Ammon's horn (tissue), 1 donor: ENCODE results near the gene PAX9.
"Not testable (repeated sequence)": the region's sequence is repeated elsewhere in the genome, so short reads cannot be mapped to it uniquely, and the experiment has no call there.

Experiments
- DNase-seq: peaks from one replicate; pipeline ENCODE4 v3.0.0-alpha.2; 2016; ENCODE audit warnings: low spot score

The PAX9 gene

GRCh38 chr14:36674659-36675058 lies 13.0 kb downstream of the PAX9 start:
- DNase-seq, result no peak

DNA sequence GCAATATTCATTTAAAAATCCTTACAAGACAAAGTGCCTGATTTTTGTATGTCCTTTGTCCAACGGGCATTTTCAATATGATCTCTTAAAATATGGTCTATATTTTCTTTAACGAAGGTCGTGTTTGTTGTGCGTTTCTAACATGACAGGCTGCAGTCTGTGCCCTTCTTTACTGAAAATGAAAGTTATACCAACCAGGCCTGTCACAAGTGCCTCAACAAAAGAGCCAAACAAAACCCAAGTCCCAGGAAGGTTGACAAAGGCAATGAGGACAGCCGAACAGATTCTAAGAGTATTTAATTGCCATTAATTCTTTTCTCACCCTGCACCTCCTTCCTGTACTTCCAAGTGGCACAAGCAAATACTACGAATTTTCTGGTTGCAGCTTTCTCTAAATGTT lies 13.9 kb downstream of the PAX9 start:
- no peak for DNase-seq

- DNase-seq, result no peak
Measured at GRCh38 chr14:36676236-36676635, 14.6 kb downstream of the PAX9 start.

- no peak for DNase-seq
Measured at GRCh38 chr14:36682338-36682737, 20.7 kb downstream of the PAX9 start.

- no peak for DNase-seq
Measured at GRCh38 chr14:36683083-36683724, 21.5 kb downstream of the PAX9 start.

DNA sequence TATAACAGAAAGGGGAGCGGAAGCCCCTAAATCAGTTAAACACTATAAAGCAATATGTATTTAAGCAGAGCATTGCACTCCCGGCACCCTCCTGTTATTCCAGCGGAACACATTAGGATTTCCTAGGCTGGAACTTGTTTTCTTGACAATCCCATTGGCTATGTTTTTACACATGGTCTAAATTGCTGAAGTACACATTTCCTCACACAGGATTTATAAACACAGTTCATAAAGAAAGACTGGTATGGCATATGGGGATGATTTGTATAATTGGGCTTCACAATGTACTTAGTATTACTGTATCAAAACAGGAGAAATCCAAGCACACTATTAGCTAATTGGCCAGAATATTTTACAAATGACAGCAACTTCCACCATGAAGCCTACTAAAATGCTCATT lies 23.3 kb downstream of the PAX9 start:
- no peak for DNase-seq

DNA sequence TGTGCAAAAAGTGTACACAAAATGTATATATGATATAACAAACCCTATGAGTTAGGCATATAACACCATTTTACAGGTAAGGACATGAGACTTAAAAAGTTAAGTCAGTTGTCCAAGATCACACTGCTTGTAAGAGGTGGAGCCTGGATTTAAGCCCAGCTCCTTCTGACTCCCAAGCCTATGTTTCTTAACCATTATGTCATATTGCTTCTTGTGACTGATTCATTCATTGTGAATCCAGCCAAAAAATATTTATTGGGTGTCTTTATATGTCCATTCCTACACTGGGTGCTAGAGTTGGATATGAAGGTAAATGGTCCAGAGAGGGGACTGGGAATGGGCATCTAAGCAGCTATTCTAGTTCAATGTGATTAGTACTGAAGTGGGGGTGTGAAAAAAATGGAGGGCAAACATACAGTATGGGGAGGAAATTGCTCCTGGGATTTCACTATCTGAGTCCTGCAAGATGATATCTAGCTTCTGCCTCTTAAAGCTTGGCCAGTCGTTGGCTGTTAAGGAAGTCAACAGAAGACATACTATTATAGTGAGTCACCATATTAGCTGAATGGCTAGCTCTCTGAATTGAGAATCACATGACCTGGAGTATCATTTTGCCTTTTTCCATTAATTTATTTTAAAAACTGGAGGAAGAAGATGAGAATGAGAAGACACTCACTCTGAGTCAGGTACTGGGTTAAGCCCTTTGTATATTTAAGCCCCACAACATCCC lies 28.8 kb downstream of the PAX9 start:
- no peak for DNase-seq

DNA sequence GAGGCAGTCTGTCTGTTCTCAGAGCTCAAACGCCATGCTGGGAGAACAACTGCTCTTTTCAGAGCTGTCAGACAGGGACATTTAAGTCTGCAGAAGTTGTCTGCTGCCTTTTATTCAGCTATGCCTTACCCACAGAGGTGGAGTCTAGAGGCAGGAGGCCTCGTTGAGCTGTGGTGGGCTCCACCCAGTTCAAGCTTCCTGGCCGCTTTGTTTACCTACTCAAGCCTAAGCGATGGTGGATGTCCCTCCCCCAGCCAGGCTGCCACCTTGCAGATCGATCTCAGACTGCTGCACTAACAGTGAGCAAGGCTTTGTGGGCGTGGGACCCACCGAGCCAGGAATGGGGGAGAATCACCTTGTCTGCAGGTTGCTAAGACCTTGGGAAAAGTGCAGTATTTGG lies 37.8 kb downstream of the PAX9 start:
- DNase-seq, result not testable (repeated sequence)

- no peak for DNase-seq
Measured at GRCh38 chr14:36700651-36701050, 39.0 kb downstream of the PAX9 start.

DNA sequence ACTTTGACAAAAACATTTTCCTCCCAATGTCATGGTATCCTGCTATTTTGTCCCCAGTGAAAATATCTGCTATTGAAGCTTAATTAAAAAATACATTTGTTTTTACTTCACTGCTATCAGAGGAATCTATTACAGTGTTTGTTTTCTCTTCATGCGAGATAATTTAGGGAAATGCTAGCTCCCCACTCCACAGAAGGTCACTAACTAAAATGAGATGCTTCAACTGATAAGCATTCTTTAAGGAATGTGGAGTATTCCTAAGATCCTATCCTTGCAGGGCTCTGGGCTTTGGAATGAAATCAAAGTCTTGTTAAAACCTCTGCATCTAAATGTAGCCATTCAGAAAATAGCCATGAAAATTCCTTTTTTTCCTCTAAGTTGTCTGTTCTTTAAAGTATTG lies 39.5 kb downstream of the PAX9 start:
- DNase-seq, result no peak

DNA sequence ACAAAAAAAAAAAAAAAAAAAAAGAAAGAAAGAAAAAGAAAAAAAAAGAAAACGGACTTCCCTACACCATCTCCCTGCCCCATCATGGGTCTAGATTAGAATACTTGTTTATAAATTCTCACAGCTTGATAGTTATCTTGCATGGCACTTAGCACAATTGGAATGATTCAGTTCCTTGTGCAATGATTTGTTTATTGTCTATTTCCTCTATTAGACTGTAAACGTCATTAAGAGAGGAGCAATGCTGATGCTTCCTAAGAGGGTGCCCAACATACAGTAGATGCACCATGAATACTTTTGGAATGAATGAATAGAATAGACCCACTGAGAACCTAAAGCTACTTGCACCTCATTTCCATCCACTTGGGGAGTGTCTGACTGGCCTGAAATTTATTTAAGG lies 40.8 kb downstream of the PAX9 start:
- no peak for DNase-seq

DNA sequence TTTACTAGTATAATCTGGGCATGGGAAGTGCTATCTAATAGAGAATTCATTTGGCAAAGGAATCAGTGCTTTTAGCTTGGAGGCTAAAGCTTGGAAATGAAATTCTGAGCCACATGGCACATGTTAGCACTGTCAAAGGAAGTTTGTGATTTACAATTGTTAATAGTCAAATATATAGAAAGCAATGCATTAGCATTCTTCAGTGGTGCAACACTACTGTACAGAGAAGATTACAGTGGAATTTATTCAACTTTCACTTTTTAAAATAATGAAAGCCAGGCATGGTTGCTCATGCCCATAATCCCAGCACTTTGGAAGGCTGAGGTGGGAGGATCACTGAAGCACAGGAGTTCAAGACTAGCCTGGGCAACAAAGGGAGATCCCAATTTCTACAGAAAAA lies 45.9 kb downstream of the PAX9 start:
- no peak for DNase-seq

DNA sequence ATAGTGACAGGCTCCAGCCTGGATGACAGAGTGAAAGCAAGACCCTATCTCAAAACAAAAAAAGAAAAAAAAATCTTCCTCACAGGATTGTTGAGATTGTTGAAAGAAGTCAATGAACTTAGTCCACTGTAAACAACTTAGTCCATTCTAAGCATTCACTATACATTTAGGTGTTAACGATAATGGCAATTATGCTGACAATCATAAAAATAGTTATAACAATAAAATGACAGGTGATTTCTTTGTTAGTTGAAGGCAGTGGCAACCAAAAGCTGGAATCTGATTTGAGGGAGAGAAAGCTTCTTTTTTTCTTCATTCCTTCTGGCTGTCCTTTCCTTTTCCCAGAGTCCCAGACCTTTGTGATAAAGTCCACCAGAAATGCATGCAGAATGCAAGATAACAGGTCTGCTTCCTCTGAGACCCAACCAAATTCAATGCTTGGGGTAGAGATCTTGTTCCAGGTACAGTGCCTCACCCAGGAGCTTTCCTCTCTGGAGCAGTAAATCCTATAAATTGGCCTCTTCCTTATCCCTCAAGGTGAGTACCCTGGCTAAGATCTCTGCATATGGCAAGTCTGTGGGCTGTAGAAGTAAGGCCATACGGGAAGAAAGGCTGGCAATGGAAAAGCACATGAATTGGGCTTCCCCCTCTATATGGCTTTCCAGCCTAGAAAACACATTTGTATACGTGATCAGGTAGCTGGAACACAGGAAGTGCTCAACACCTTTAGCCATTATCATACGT lies 52.5 kb downstream of the PAX9 start:
- no peak for DNase-seq

- no peak for DNase-seq
Measured at GRCh38 chr14:36716614-36717184, 55.0 kb downstream of the PAX9 start.

DNA sequence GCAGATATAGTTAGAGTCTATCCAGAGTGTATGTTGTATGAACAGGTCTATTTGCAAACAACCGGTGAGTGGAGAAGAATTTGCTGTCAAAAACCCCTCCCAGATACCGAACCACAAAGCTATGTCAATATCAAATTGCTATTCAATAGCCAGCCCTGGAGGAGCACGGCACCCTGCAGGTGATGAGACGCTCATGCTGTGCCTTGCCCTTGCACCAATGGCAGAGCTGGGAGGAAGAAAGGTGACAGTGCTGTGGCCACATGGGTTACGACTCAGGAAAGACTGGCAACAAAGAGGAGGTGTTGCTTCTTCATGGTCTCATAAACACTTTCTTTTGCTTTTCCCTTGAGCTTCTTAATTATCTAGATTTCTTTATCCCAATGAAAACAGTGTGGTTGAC lies 55.7 kb downstream of the PAX9 start:
- DNase-seq, result no peak

DNA sequence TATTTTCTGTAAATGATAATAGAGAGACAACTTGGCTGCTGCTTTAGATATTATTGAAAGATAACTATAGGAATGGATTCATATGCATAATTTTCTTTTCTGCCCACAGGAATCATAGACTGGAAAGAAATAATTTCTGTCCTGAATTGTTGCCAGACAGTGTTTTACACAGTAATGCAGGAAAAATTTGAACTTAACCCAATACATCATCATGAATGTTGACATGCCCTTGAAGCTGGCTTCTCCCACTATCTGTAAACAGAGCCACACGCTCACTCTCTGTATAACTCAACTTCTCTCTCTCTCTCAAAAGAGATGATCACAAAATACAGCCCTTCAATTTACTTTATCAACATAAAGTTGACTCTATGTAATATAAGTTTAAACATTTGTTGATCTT lies 56.6 kb downstream of the PAX9 start:
- DNase-seq, result no peak

- no peak for DNase-seq
Measured at GRCh38 chr14:36719823-36720222, 58.2 kb downstream of the PAX9 start.

- no peak for DNase-seq
Measured at GRCh38 chr14:36720657-36721056, 59.0 kb downstream of the PAX9 start.

DNA sequence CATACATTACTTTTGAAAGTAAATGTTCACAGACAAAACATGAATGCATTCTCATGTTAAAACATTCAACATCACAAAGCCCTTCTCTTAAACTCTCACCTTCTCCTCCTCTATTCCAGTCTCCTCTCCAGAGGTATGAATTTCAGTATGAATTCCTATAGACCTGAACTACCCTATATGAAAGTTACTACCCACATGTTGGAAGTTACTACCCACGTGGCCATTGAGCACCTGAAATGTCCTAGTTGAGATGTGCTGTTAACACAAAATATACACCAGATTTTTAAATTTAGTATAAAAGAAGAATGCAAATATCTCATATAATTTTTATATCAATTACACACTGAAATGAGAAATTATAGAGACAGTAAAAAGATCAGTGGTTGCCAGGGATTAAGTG lies 60.2 kb downstream of the PAX9 start:
- DNase-seq, result no peak

- DNase-seq, result no peak
Measured at GRCh38 chr14:36723530-36723929, 61.9 kb downstream of the PAX9 start.

DNA sequence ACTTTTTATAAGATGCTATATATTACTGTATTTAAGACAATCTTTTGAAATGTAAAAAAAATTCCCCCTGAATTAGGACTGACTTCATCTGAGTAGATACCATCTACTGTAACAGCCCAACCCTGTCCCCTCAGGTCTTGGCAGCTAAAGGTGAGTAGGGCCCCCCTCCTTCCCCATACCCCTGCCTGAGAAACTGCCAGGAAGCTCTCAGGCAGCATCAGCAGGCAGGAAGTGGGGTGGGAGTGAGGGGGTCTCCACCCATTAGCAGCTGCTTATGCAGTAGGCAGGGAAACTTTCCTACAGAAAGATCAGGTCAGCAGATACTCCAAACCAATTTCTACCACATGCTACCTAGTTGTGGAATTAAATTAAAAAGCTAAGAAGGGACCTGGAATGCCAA lies 62.5 kb downstream of the PAX9 start:
- no peak for DNase-seq

DNA sequence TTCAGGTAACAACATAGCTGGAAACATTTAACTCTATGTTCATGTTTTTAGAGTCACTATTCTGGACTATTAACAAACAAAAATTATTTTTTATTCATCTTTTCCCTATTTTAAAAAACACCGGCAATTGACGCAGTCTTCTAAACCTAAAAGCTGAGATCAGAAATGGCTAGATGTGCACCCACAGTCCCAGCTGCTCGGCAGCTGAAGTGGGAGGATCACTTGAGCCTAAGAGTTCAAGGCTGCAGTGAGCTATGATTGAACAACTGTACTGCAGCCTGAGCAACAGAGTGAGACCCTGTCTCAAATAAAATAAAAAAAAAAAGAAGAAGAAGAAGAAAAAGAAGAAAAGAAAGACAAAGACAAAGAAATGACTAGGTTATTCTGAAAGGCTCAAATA lies 64.5 kb downstream of the PAX9 start:
- DNase-seq, result no peak
